ENCODE results near the gene MAGEA10. TPM values are rescaled to one million over a fixed set of nuclear protein-coding genes. Genes with fewer than 3 reads are reported as not detected.

The MAGEA10 gene
- total RNA-seq, 4 donors from 2014 or later, result not detected

- intact Hi-C loops (cut with DNase I; ENCODE audit: low total_unique reads), result no loop called here
- Histone ChIP-seq H3K36me3 (no peaks in the 10 kb centered on the region), H3K27me3 (no peaks in the 10 kb centered on the region), H3K9me3 (no peaks in the 10 kb centered on the region), H3K4me1 (no peaks in the 10 kb centered on the region), H3K4me3 (no peak overlapping the region), H3K27ac (no peak overlapping the region)
- no peak for DNase-seq
- no peak for TF ChIP-seq POLR2A (IDR thresholded peaks at IDR 0.05)
- TF ChIP-seq, protein P1, sequence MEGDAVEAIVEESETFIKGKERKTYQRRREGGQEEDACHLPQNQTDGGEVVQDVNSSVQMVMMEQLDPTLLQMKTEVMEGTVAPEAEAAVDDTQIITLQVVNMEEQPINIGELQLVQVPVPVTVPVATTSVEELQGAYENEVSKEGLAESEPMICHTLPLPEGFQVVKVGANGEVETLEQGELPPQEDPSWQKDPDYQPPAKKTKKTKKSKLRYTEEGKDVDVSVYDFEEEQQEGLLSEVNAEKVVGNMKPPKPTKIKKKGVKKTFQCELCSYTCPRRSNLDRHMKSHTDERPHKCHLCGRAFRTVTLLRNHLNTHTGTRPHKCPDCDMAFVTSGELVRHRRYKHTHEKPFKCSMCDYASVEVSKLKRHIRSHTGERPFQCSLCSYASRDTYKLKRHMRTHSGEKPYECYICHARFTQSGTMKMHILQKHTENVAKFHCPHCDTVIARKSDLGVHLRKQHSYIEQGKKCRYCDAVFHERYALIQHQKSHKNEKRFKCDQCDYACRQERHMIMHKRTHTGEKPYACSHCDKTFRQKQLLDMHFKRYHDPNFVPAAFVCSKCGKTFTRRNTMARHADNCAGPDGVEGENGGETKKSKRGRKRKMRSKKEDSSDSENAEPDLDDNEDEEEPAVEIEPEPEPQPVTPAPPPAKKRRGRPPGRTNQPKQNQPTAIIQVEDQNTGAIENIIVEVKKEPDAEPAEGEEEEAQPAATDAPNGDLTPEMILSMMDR (IDR thresholded peaks at IDR 0.05), result no peak
Observed at GRCh38 chrX:152086141-152086540, 52.2 kb downstream of the MAGEA10 start.

Other genes starting within 250 kb of the MAGEA10 start
- gene MAGEA4, start 225.7 kb downstream of the MAGEA10 start, total RNA-seq, result not detected
- gene GABRE, start 163.9 kb downstream of the MAGEA10 start, total RNA-seq, result 10 to 100 TPM; 27.0 to 54.2 (median 27.8) TPM